ENCODE results near the gene TC2N. TPM values are rescaled to one million over a fixed set of nuclear protein-coding genes. Genes with fewer than 3 reads are reported as not detected.

The TC2N gene
- total and polyA plus RNA-seq, 9 of the 15 experiments (the other 6 are each of a cell fraction or from before 2014, with no cell fraction given) = 2.0 to 12.5 (median 7.3) TPM

- TF ChIP-seq KDM4B (IDR thresholded peaks at IDR 0.05; ENCODE audit: borderline replicate concordance in 2 of 2, low read depth in 1 of 2) (no peak), ZNF699 (CRISPR knock-in tag; IDR thresholded peaks at IDR 0.05; ENCODE audit: insufficient replicate concordance) (no peak), ZNF224 (CRISPR knock-in tag; IDR thresholded peaks at IDR 0.05) (no peak)
Observed at GRCh38 chr14:91857614-91858013, 9.7 kb downstream of the TC2N start (continued).

- no peak overlapping the region for H3K4me3 ChIP-seq
- intact Hi-C loops (cut with micrococcal nuclease) = no loop called here
Observed at GRCh38 chr14:91854327-91854934, 12.9 kb downstream of the TC2N start.

More at GRCh38 chr14:91854327-91854934, 12.9 kb downstream of the TC2N start:
- peak; percentile 57 for ATAC-seq
- Histone ChIP-seq H3K9me1 (ENCODE audit: control insufficient read depth, insufficient read depth, low read length) (no peaks in the 10 kb centered on the region), H3K4me1 (replicated peaks in 1 of 2; ENCODE audit: control insufficient read depth in 2 of 2, insufficient read depth in 2 of 2, low read length in 2 of 2) (peaks cover 0 to 2% of the 10 kb centered on the region in 2 experiments; a peak in 2 of 5 replicates), H3K79me2 (ENCODE audit: control insufficient read depth, insufficient read depth, low read length) (no peaks in the 10 kb centered on the region), H3K27ac (ENCODE audit: extremely low read depth, low read depth, low read length) (no peak overlapping the region), H3K4me2 (ENCODE audit: insufficient read depth, low read length) (peak overlapping the region; percentile 49), H2AFZ (ENCODE audit: low read depth, low read length) (peak overlapping the region; percentile 44; the same call in 1 of the 2 replicates), H3K36me3 (ENCODE audit: control insufficient read depth, insufficient read depth, low read length) (no peaks in the 10 kb centered on the region), H3K27me3 (ENCODE audit: control insufficient read depth in 2 of 2, insufficient read depth in 2 of 2, low read length in 2 of 2) (no peaks in the 10 kb centered on the region), H3K9me3 (replicated peaks; ENCODE audit: control insufficient read depth, insufficient read depth, low read depth, low read length) (no peaks in the 10 kb centered on the region), H3K9ac (ENCODE audit: insufficient read depth in 1 of 2, low read depth in 2 of 2, low read length in 2 of 2) (no peak overlapping the region), H4K20me1 (replicated peaks; ENCODE audit: control insufficient read depth, insufficient read depth, low read length) (no peaks in the 10 kb centered on the region)
- BruUV-seq (replicated peaks) = no TSS peak
- POLR2A ChIA-PET = interaction anchor here (0.6 kb wide), 1 partner anchor 387 kb away, joined by 3 read pairs; no protein-coding TSS in a partner anchor
- CTCF ChIA-PET (ENCODE audit: low intra/inter-chr PET ratio) = no interaction called here
- in situ Hi-C loops (cut with MboI) = no loop called here
- TF ChIP-seq SMAD4 (CRISPR knock-in tag; conservative IDR thresholded peaks at IDR 0.05) (peak; percentile 82), JUNB (CRISPR knock-in tag; conservative IDR thresholded peaks at IDR 0.05) (no peak), ZNF311 (CRISPR knock-in tag; IDR thresholded peaks at IDR 0.05) (no peak), ZNF263 (CRISPR knock-in tag; IDR thresholded peaks at IDR 0.05; ENCODE audit: borderline replicate concordance) (peak; percentile 32; the same call in 1 of the 2 replicates), TCF3 (CRISPR knock-in tag; IDR thresholded peaks at IDR 0.05) (peak; percentile 24; the same call in 1 of the 2 replicates), ZNF239 (CRISPR knock-in tag; IDR thresholded peaks at IDR 0.05) (no peak), CGGBP1 (CRISPR knock-in tag; IDR thresholded peaks at IDR 0.05) (no peak), VEZF1 (CRISPR knock-in tag; IDR thresholded peaks at IDR 0.05) (peak; percentile 19; the same call in 1 of the 2 replicates), CHD2 (IDR thresholded peaks at IDR 0.05; ENCODE audit: low read depth, low read length) (no peak), KAT2B (IDR thresholded peaks at IDR 0.05; ENCODE audit: low read depth, low read length) (no peak), BRD4 (IDR thresholded peaks at IDR 0.05) (no peak)
- 10% methylated on average over 2 of the region's 2 CpGs for WGBS (ENCODE audit: insufficient coverage, low coverage, missing lambda C conversion rate)
- no peak for FAIRE-seq
- DNase-seq (ENCODE audit: extremely low read depth in 1 of 4, low spot score in 3 of 4) = peak in 2 of 4 experiments; percentile 25 to 28
